Stimulated activated CD4-positive, alpha-beta T cell treated with anti-CD3 and anti-CD28 coated beads, Interleukin-1b, Interleukin-23, amount 100 ng/mL, for 4 hours (primary cell): Measurements from ENCODE around the gene TMED6.

Source experiments
- DNase-seq, 2 donors: peaks; one replicate each; pipeline ENCODE4 v3.0.0-alpha.2; 2020; ENCODE audit warnings: low read depth in 2 of 2

The TMED6 gene

GRCh38 chr16:69324013-69324531 is 27.5 kb downstream of the TMED6 start:
- no peak for DNase-seq

GRCh38 chr16:69323415-69323814 is 28.2 kb downstream of the TMED6 start:
- no peak for DNase-seq

- no peak for DNase-seq
These were observed 29.2 kb downstream of the TMED6 start for GRCh38 chr16:69322343-69322742.

- DNase-seq, result no peak
These were observed 30.5 kb downstream of the TMED6 start for GRCh38 chr16:69321080-69321479.

GRCh38 chr16:69320740-69321073 is 30.9 kb downstream of the TMED6 start:
- no peak for DNase-seq

GRCh38 chr16:69319826-69320739 is 31.5 kb downstream of the TMED6 start:
- no peak for DNase-seq

- no peak for DNase-seq
These were observed 32.2 kb downstream of the TMED6 start for GRCh38 chr16:69319381-69319780.

- DNase-seq, result no peak
These were observed 32.7 kb downstream of the TMED6 start for GRCh38 chr16:69318911-69319289.

GRCh38 chr16:69318177-69318910 is 33.2 kb downstream of the TMED6 start:
- DNase-seq, result no peak

GRCh38 chr16:69316595-69317034 is 35.0 kb downstream of the TMED6 start:
- no peak for DNase-seq

GRCh38 chr16:69315486-69316311 is 35.9 kb downstream of the TMED6 start:
- DNase-seq, result no peak

- DNase-seq, result no peak
These were observed 37.1 kb downstream of the TMED6 start for GRCh38 chr16:69314534-69314933.

GRCh38 chr16:69313469-69313868 is 38.1 kb downstream of the TMED6 start:
- no peak for DNase-seq

GRCh38 chr16:69311533-69312387 is 39.8 kb downstream of the TMED6 start:
- DNase-seq, result peak in 1 of 2 donors; percentile 32

GRCh38 chr16:69310653-69311532 is 40.7 kb downstream of the TMED6 start, which contains the start of gene VPS4A:
Gene VPS4A (plus strand): TSS chr16:69311350. CDS start chr16:69311512, 162 bp downstream.
- peak; percentile 98 to 99 for DNase-seq

GRCh38 chr16:69309316-69309715 is 42.3 kb downstream of the TMED6 start:
- DNase-seq, result no peak

- no peak for DNase-seq
These were observed 43.7 kb downstream of the TMED6 start for GRCh38 chr16:69307856-69308255.

- DNase-seq, result no peak
These were observed 44.5 kb downstream of the TMED6 start for GRCh38 chr16:69307091-69307490.

GRCh38 chr16:69306031-69306430 is 45.6 kb downstream of the TMED6 start:
- DNase-seq, result no peak

GRCh38 chr16:69302301-69302700 is 49.3 kb downstream of the TMED6 start:
- no peak for DNase-seq
